Naive thymus-derived CD4-positive, alpha-beta T cell (primary cell): ENCODE measurements around the gene MED26. TPM values are rescaled to one million over a fixed set of nuclear protein-coding genes. Genes with fewer than 3 reads are reported as not detected.

Experiments used
- ATAC-seq: fragments of 150-1000 bp; cut with Tn5 transposase; 2 replicates; pipeline ENCODE4 v1.10.0; 2021; ENCODE audit warnings: mild to moderate bottlenecking, moderate library complexity
- CTCF ChIA-PET: fragments of 350-600 bp; sonication (Branson Sonifier 250); formaldehyde crosslinking; loops from one replicate; lab custom pipeline; 2021; ENCODE audit warnings: antibody characterized with exemption; lab: Charles Lee
- POLR2A ChIA-PET: fragments of 350-600 bp; sonication (Branson Sonifier 250); formaldehyde crosslinking; loops from one replicate; lab custom pipeline; 2021; ENCODE audit warnings: antibody characterized with exemption, inconsistent platforms; lab: Charles Lee
- DNase-seq, 9 donors: peaks; one replicate each; pipeline versions ENCODE4 v3.0.0 to v3.0.0-alpha.2; 2020 to 2022; ENCODE audit warnings: mixed read lengths in 1 of 9
- H3K27ac ChIP-seq: one replicate; pipeline ENCODE4 v1.7.0; 2013; ENCODE audit warnings: mild to moderate bottlenecking, low read depth, low read length, moderate library complexity
- H3K27me3 ChIP-seq, 2 donors: one replicate each; pipeline ENCODE4 v1.7.0; 2013; ENCODE audit warnings: low read length in 2 of 2, mild to moderate bottlenecking in 2 of 2, moderate library complexity in 2 of 2; ENCODE audit not compliant: control insufficient read depth in 2 of 2, insufficient read depth in 2 of 2
- H3K36me3 ChIP-seq, 3 experiments: 1 replicate in 2 of 3; 2 replicates in 1 of 3; pipeline ENCODE4 v1.7.0; 2013; ENCODE audit warnings: low read length in 3 of 3, mild to moderate bottlenecking in 3 of 3, moderate library complexity in 1 of 3; ENCODE audit not compliant: insufficient read depth in 3 of 3, control insufficient read depth in 2 of 3
- H3K4me1 ChIP-seq, 2 donors: one replicate each; pipeline ENCODE4 v1.7.0; 2013; ENCODE audit warnings: low read length in 2 of 2, mild to moderate bottlenecking in 2 of 2, moderate library complexity in 1 of 2; ENCODE audit not compliant: control insufficient read depth in 2 of 2, insufficient read depth in 2 of 2
- H3K4me3 ChIP-seq: 2 replicates; pipeline ENCODE4 v1.7.0; 2013; ENCODE audit warnings: mild to moderate bottlenecking, low read length
- H3K9me3 ChIP-seq, 3 experiments: 1 replicate in 2 of 3; 2 replicates in 1 of 3; pipeline ENCODE4 v1.7.0; 2013; ENCODE audit warnings: low read length in 3 of 3; ENCODE audit not compliant: control insufficient read depth in 2 of 3
- H3K27ac Mint-ChIP-seq, 9 donors: one replicate each; pipeline ENCODE4 v1.8.0; 2020 to 2022; ENCODE audit warnings: mixed read lengths in 9 of 9, mild to moderate bottlenecking in 8 of 9, moderate library complexity in 5 of 9, inconsistent platforms in 2 of 9
- H3K27me3 Mint-ChIP-seq, 5 donors: one replicate each; pipeline ENCODE4 v1.8.0; 2021 to 2022; ENCODE audit warnings: mixed read lengths in 5 of 5, mild to moderate bottlenecking in 1 of 5
- H3K36me3 Mint-ChIP-seq, 5 donors: one replicate each; pipeline ENCODE4 v1.8.0; 2020 to 2022; ENCODE audit warnings: mixed read lengths in 5 of 5, mild to moderate bottlenecking in 3 of 5, inconsistent platforms in 1 of 5
- H3K4me1 Mint-ChIP-seq, 7 donors: one replicate each; pipeline ENCODE4 v1.8.0; 2020 to 2022; ENCODE audit warnings: mixed read lengths in 7 of 7, mild to moderate bottlenecking in 3 of 7, inconsistent platforms in 1 of 7
- H3K4me3 Mint-ChIP-seq, 10 donors: one replicate each; pipeline ENCODE4 v1.8.0; 2020 to 2022; ENCODE audit warnings: mild to moderate bottlenecking in 10 of 10, mixed read lengths in 10 of 10, moderate library complexity in 6 of 10, inconsistent platforms in 2 of 10
- H3K9me3 Mint-ChIP-seq, 11 donors: one replicate each; pipeline ENCODE4 v1.8.0; 2020 to 2022; ENCODE audit warnings: mixed read lengths in 11 of 11, mild to moderate bottlenecking in 4 of 11, inconsistent platforms in 1 of 11, moderate library complexity in 1 of 11
- intact Hi-C, 2 donors: fragments of 100-400 bp; cut with micrococcal nuclease; formaldehyde crosslinking; loops; one replicate each; pipeline ENCODE4 v1.15.1; 2023
- polyA plus RNA-seq, 2 donors: library from polyadenylated mRNA; unstranded; fragments of 300-500 nt; fragmentation: Illumina TruSeq; gene quantifications; one replicate each; pipeline ENCODE4 v1.2.3, GENCODE V29; 2021
- total RNA-seq, 6 experiments: library from RNA in 5 of 6; stranded (reverse) in 5 of 6; gene quantifications; 1 replicate in 5 of 6; 2 replicates in 1 of 6; pipeline ENCODE4 v1.2.3 and lab custom pipeline; 2021 to 2026

Gene MED26
- total and polyA plus RNA-seq, 7 experiments from 2014 or later = 3.3 to 34.3 (median 15.3) TPM

DNA sequence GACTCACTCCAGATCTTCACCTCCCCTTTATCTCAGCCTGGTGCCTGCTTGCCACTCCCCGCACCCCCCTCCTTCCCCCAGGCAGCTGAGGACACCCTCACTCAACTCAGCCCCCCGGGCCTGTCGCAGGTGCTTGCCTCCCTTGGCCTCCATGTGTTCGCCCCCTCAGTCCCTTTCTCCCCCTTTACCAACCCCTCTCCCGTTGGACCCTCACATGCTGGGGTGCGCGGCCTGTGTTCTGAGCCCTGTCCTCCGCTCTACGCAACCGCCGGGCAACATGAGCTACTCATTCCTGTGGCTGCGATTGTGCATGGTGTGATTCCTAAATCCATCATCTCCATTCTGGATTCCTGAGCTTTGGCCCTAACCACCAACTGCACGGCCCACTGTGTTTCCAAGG, 90.9 kb downstream of the MED26 start:
- intact Hi-C loops = no loop called here
- Histone ChIP-seq H3K4me1 (peaks cover 13 to 23% of the 10 kb centered on the region in 2 donors), H3K27me3 (no peaks in the 10 kb centered on the region), H3K27ac (no peak overlapping the region), H3K9me3 (no peaks in the 10 kb centered on the region), H3K36me3 (peaks cover 0 to 78% (median 5%) of the 10 kb centered on the region in 3 experiments), H3K4me3 (no peak overlapping the region)
- no peak for ATAC-seq
- no peaks in the 10 kb centered on the region for H3K27me3 Mint-ChIP-seq
- CTCF ChIA-PET = no interaction called here
- peaks cover 0 to 30% (median 7%) of the 10 kb centered on the region in 5 donors for H3K36me3 Mint-ChIP-seq
- no peaks in the 10 kb centered on the region for H3K9me3 Mint-ChIP-seq
- peak overlapping the region in 1 of 10 donors; percentile 66 for H3K4me3 Mint-ChIP-seq
- DNase-seq = no peak
- peak overlapping the region in 1 of 9 donors; percentile 33 for H3K27ac Mint-ChIP-seq
- POLR2A ChIA-PET = interaction anchor here (0.9 kb wide), 1 partner anchor 8 kb away, joined by 7 read pairs; no protein-coding TSS in a partner anchor
- H3K4me1 Mint-ChIP-seq = peaks cover 32 to 47% (median 38%) of the 10 kb centered on the region in 7 donors

DNA sequence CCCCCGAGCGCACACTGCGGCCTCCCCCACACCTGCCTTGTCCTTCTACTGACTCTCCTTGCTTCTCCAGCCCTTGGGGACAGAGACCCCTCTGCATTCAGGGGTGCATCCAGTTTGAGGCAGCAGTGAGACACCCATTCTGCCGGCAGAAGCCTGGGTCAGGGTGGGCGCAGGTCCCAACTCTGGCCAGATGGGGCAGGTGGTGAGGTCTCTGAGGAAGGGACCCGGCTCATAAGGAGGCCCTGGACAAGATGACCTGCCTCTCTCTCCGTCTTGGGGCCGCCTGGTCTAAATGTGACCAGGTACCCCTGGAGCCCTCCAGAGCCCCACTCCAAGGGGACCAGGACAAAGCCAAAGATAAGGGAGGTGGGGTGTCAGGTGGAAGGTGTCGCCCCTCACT, 91.9 kb downstream of the MED26 start:
- POLR2A ChIA-PET = no interaction called here
- no peak for ATAC-seq
- no peaks in the 10 kb centered on the region for H3K27me3 Mint-ChIP-seq
- peaks cover 7 to 19% of the 10 kb centered on the region in 2 donors for H3K4me1 ChIP-seq
- H3K36me3 ChIP-seq = peaks cover 0 to 84% (median 14%) of the 10 kb centered on the region in 3 experiments
- DNase-seq = no peak
- no peaks in the 10 kb centered on the region for H3K9me3 ChIP-seq
- H3K4me1 Mint-ChIP-seq = peaks cover 26 to 40% (median 33%) of the 10 kb centered on the region in 7 donors
- H3K36me3 Mint-ChIP-seq = peaks cover 0 to 36% (median 4%) of the 10 kb centered on the region in 5 donors
- H3K27ac ChIP-seq = no peak overlapping the region
- no peak overlapping the region for H3K4me3 ChIP-seq
- no peak overlapping the region for H3K4me3 Mint-ChIP-seq
- no peaks in the 10 kb centered on the region for H3K9me3 Mint-ChIP-seq
- no peak overlapping the region for H3K27ac Mint-ChIP-seq
- CTCF ChIA-PET = no interaction called here
- intact Hi-C loops = no loop called here
- no peaks in the 10 kb centered on the region for H3K27me3 ChIP-seq

DNA sequence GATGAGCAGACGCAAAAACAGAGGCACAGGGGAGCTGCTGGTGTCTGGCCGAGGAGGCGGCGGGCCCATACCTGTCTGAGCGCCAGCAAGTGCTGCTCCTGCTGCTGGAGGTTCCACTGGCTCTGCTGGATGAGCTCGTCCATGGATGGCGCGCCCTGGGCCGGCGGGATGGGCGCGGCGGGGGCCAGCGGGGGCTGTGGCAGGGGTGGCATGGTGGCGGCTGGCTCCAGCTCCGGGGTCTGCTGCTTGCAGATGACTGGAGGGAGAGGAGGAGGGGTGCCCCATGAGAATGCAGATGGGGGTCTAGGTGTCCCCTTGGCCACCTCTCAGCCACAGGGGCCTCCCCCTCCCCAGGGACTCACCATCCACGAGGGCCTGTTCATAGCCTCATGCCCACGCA, 92.6 kb downstream of the MED26 start:
- Histone ChIP-seq H3K36me3 (peaks cover 0 to 92% (median 22%) of the 10 kb centered on the region in 3 experiments), H3K9me3 (no peaks in the 10 kb centered on the region), H3K4me3 (no peak overlapping the region), H3K27ac (no peak overlapping the region), H3K27me3 (no peaks in the 10 kb centered on the region), H3K4me1 (peaks cover 0 to 11% of the 10 kb centered on the region in 2 donors)
- Mint-ChIP-seq H3K9me3 (no peaks in the 10 kb centered on the region), H3K27me3 (no peaks in the 10 kb centered on the region), H3K27ac (peak overlapping the region in 1 of 9 donors; percentile 9), H3K36me3 (peaks cover 0 to 37% (median 4%) of the 10 kb centered on the region in 5 donors), H3K4me3 (no peak overlapping the region), H3K4me1 (peaks cover 24 to 33% (median 30%) of the 10 kb centered on the region in 7 donors)
- intact Hi-C loops = no loop called here
- POLR2A ChIA-PET = no interaction called here
- no peak for DNase-seq
- CTCF ChIA-PET = no interaction called here
- no peak for ATAC-seq

DNA sequence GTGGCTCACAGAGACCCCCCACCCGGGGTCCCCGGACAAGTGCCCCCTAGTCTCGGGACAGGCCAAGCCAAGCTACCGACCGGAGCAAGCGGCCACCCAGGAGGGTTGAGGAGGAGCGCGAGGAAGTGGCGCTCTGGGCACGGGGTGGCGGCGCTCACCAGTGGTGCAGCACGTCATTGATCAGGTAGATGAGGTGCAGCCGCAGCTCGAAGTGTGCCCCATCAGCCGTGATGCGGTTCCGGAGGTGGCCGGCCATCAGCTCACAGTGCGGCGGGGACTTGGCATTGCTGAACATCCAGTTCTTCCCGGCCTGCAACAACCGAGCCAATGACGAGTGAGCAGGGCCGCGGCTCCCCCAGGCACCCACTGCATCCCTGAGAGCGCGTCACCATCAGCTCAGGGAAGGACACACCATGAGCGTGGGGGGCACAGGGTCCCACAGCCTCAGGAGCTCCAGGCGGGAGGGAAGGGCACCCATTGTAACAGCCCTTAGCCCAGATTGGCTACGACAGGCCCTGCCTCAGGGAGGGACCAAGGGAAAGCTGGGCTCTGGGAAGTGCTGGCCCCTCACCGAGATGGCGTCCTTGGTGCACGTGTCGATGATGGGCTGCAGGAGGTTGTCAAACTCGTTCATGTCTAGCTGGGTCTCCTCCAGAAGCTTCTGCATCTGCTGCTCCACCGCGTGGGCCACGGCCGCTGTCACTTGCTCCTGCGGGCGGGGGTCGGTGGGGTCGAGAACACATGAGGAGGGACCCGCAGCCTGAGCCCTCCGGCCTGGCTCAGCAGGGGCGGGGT, 95.4 kb downstream of the MED26 start:
- no peaks in the 10 kb centered on the region for H3K9me3 ChIP-seq
- no peak overlapping the region for H3K27ac Mint-ChIP-seq
- ChIA-PET POLR2A (no interaction called here), CTCF (no interaction called here)
- H3K27ac ChIP-seq = no peak overlapping the region
- no peak overlapping the region for H3K4me3 ChIP-seq
- ATAC-seq (no peak), DNase-seq (no peak)
- no peaks in the 10 kb centered on the region for H3K4me1 ChIP-seq
- intact Hi-C loops = no loop called here
- H3K27me3 Mint-ChIP-seq = no peaks in the 10 kb centered on the region
- peaks cover 5 to 8% (median 6%) of the 10 kb centered on the region in 7 donors for H3K4me1 Mint-ChIP-seq
- H3K9me3 Mint-ChIP-seq = no peaks in the 10 kb centered on the region
- no peak overlapping the region for H3K4me3 Mint-ChIP-seq
- no peaks in the 10 kb centered on the region for H3K27me3 ChIP-seq
- peaks cover 0 to 35% (median 10%) of the 10 kb centered on the region in 5 donors for H3K36me3 Mint-ChIP-seq
- peaks cover 0 to 99% (median 31%) of the 10 kb centered on the region in 3 experiments for H3K36me3 ChIP-seq

DNA sequence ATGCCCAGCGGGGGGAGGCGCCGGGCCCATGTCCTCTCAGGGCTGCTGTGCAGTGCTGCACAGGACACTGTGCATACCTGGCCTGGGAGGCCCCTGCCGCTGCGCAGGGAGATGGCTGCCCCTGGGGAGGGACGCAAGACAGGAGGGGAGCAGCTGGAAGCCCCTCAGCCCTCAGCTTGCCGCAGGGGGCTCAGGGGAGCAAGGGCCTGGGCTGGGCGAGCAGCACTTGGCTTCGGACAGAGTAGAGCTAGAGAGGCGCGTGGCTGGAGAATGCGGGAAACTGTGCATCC, 96.7 kb downstream of the MED26 start:
- peaks cover 0 to 33% (median 11%) of the 10 kb centered on the region in 5 donors for H3K36me3 Mint-ChIP-seq
- Histone ChIP-seq H3K27ac (no peak overlapping the region), H3K4me1 (no peaks in the 10 kb centered on the region), H3K36me3 (peaks cover 8 to 100% (median 28%) of the 10 kb centered on the region in 3 experiments), H3K9me3 (no peaks in the 10 kb centered on the region), H3K27me3 (no peaks in the 10 kb centered on the region), H3K4me3 (no peak overlapping the region)
- H3K9me3 Mint-ChIP-seq = no peaks in the 10 kb centered on the region
- intact Hi-C loops = no loop called here
- peak overlapping the region in 3 of 9 donors; percentile 42 to 59 (median 43) for H3K27ac Mint-ChIP-seq
- peaks cover 0 to 3% (median 0%) of the 10 kb centered on the region in 7 donors for H3K4me1 Mint-ChIP-seq
- ATAC-seq = no peak
- H3K27me3 Mint-ChIP-seq = no peaks in the 10 kb centered on the region
- ChIA-PET CTCF (no interaction called here), POLR2A (no interaction called here)
- no peak overlapping the region for H3K4me3 Mint-ChIP-seq
- no peak for DNase-seq

DNA sequence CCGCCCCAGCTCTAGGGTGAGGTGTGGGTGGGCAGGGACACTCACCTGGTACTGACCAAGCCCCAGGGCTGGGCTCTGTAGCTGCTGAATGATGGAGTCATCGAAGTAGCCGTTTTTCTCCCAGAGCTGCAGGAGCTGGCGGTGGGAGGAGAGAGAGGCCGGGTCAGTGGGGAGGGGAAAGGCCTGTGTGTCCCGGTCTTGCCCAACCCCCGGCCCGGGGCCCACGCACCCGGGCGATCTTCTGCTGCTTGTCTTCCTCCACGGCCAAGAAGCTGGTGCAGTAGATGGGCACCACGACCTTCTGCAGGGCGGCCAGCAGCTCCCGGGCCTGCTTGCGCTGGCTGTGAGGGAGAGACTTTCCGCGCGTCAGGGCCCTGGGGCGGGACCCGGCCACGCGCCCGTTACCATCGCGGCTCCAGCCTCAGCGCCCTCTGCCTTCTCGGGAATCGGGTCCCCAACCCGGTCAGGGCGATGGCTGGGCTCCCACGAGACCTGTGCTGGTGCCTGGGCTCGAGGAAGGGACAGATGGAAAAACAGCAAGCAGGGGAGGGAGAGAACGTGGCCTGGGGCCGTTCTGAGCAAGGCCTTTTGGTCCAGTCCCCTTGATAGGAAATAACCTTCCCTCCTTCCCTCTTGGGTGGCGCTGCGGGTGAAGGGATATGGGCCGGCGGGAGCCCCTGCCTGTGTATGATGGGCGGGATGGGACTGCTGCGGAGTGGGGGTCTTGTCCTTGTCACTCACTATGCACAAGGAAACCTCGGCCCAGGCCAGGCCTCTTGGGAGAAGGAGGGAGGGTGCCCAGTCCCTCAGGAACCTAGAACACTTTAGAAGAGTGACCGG, 97.2 kb downstream of the MED26 start:
- ChIA-PET POLR2A (no interaction called here), CTCF (no interaction called here)
- no peaks in the 10 kb centered on the region for H3K9me3 ChIP-seq
- H3K4me1 ChIP-seq = no peaks in the 10 kb centered on the region
- no peak for ATAC-seq
- no peak overlapping the region for H3K27ac ChIP-seq
- H3K27me3 ChIP-seq = no peaks in the 10 kb centered on the region
- H3K27me3 Mint-ChIP-seq = no peaks in the 10 kb centered on the region
- no peak overlapping the region for H3K4me3 ChIP-seq
- no peaks in the 10 kb centered on the region for H3K9me3 Mint-ChIP-seq
- peaks cover 8 to 100% (median 33%) of the 10 kb centered on the region in 3 experiments for H3K36me3 ChIP-seq
- H3K4me3 Mint-ChIP-seq = no peak overlapping the region
- H3K27ac Mint-ChIP-seq = peak overlapping the region in 1 of 9 donors; percentile 43
- H3K4me1 Mint-ChIP-seq = no peaks in the 10 kb centered on the region
- DNase-seq = no peak
- intact Hi-C loops = no loop called here
- H3K36me3 Mint-ChIP-seq = peaks cover 0 to 33% (median 11%) of the 10 kb centered on the region in 5 donors
